Subcutaneous adipose tissue (tissue), 4 donors: Measurements from ENCODE around the gene KATNB1. TPM values are rescaled to one million over a fixed set of nuclear protein-coding genes. Genes with fewer than 3 reads are reported as not detected.

ENCODE experiments used
- CTCF ChIP-seq: fragments of 450-650 bp; IDR thresholded peaks from one replicate; pipeline ENCODE4 v1.5.1; 2016; ENCODE audit warnings: low read depth, mild to moderate bottlenecking, control low read depth, antibody characterized with exemption, moderate library complexity
- total RNA-seq, 4 donors: library from RNA; depleted of rRNA; stranded (reverse); fragments of >200 nt; gene quantifications; one replicate each; pipeline ENCODE4 v1.1.0, GENCODE V29; 2016

The KATNB1 gene
- total RNA-seq, 4 donors from 2014 or later = 8.6 to 14.3 (median 10.7) TPM

GRCh38 chr16:57697896-57698537 lies 37.6 kb upstream of the KATNB1 start:
- no peak for TF ChIP-seq CTCF

GRCh38 chr16:57698812-57699405 lies 36.7 kb upstream of the KATNB1 start:
- no peak for TF ChIP-seq CTCF

- TF ChIP-seq CTCF = no peak
Measured at GRCh38 chr16:57699481-57699880, 36.1 kb upstream of the KATNB1 start.

GRCh38 chr16:57699899-57700298 lies 35.7 kb upstream of the KATNB1 start:
- TF ChIP-seq CTCF = no peak

GRCh38 chr16:57700781-57701551 lies 34.6 kb upstream of the KATNB1 start:
- TF ChIP-seq CTCF = no peak

GRCh38 chr16:57701759-57702371 lies 33.7 kb upstream of the KATNB1 start:
- no peak for TF ChIP-seq CTCF

GRCh38 chr16:57703416-57704010 lies 32.1 kb upstream of the KATNB1 start:
- TF ChIP-seq CTCF = no peak
